NCI-H1694 treated with DMSO at 0.1 percent for 48 hours (cell line): Measurements from ENCODE around the gene GDPD4.

Source experiments
- DNase-seq: peaks from one replicate; lab custom pipeline; 2025; lab: John Stamatoyannopoulos, UW

Gene GDPD4

GRCh38 chr11:77173494-77173893 is 128.0 kb downstream of the GDPD4 start:
- DNase-seq, result no peak

DNA sequence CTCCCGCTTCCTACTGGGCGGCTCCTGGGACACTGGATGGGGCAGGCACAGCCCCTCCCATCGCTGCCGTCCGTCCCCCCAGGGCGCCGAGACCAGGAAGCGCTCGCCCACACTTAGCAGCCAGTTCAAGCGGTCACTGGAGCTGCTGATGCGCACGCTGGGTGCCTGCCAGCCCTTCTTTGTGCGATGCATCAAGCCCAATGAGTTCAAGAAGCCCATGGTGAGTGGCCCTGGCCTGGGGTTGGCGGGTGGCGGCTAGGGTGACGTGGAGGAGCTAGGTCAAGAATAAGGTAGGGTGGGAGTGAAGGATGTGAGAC is 128.9 kb downstream of the GDPD4 start:
- DNase-seq, result no peak

DNA sequence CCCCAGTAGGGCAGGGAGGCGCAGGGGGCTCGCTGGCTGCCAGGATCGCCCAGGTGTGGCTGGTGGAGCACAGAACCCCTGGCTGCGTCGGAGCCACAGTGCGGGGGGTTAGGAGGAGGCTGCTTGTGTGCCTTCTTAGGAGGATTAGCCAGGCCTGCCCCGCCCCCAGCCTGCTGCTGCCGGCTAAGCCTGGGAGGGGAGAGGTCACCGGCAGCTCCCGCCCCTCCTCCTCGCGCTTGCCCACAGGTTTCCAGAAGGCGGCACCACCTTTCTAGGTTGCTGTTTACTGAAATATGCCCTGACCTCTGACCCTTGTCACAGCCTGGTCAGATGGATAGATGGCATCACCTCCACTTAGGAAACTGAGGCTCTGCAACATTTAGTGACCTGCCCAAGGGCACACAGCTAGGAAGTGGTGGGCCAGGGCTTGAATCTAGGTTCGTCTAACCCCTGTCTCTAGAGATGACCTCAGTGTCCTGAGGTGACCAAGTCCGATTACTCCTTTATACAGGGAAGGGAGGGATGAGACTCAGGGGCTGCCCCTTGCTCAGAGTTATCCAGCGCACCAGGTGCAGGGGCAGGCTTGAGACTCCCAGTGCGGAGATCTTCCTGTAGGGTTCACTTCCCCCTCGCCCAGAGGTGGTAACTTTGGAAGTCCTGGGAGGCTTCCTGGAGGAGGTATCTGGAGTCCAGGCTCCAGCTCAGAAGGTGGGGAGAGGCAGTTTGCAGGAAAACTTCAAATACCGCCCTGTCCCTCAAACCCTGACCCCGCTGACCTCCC is 129.4 kb downstream of the GDPD4 start:
- DNase-seq, result no peak

- DNase-seq, result no peak
Observed at GRCh38 chr11:77171254-77171653, 130.2 kb downstream of the GDPD4 start.

DNA sequence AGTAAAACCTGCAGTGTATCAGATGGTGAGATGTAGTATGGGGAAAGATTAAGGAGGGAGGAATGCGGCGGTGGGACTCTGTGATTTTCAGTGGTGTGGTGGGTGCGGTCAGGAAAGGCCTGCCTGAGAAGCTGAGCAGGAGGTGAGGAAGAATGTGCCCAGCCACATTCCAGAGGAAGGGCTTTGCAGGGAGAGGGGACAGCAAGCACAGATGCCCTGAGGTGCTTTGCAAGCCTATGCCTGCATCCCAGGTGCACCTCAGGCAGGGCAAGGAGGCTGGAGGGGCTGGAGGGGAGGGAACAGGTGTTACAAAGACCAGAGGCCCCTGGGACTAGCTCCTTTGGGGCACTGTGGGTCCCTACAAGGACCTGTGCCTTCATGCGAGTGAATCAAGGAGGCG is 131.4 kb downstream of the GDPD4 start:
- DNase-seq, result no peak

DNA sequence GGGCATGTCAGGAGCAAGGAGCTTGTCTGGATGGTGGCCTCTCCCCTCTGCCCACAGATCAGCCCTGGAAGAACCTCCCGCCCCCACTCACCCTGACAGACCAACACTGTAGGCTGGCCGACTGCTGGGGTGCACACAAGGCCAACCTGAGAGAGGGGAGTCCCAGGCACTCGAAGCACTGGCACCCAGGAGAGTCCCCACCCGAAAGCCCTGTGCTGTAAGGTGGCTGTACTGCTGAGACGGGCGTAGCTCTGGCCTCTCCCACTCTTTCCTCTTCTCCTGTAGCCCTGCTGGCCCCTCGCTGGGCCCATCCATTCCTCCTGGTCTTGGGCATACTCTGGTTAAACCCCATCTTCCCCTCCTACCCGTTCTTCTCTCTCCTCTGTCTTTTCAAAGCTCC is 133.7 kb downstream of the GDPD4 start:
- DNase-seq, result no peak

DNA sequence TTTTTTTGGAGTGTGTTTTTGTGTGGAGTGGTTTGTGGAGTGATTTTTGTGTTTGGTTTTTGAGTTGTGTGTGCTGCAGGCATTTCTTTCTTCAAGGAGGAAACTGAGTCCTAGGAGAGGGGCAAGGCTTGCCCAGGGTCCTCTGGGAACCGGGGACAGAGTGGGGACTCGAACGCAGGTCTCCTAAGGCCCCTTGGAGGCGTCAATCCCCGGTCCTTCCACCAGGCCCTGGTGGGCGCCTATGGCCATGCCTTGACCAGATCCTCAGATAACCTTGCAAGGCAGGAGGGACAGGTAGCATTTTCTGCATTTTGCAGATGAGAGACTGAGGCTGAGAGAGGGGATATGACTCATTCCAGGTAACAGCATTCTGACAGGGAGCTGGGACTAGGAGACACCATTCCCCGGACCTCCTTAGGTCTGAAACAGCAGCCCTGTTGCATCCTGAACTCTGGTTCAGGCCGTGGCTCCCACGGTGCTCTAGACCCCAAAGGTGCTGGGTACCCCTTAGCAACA is 134.3 kb downstream of the GDPD4 start:
- no peak for DNase-seq
